Eye (tissue), 1 donor: ENCODE measurements around the gene EMP2.
"Not testable (repeated sequence)": the region's sequence is repeated elsewhere in the genome, so short reads cannot be mapped to it uniquely, and the experiment has no call there.

Source experiments
- DNase-seq: peaks from one replicate; pipeline ENCODE4 v3.0.0-alpha.2; 2015

EMP2 gene, protein sequence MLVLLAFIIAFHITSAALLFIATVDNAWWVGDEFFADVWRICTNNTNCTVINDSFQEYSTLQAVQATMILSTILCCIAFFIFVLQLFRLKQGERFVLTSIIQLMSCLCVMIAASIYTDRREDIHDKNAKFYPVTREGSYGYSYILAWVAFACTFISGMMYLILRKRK

DNA sequence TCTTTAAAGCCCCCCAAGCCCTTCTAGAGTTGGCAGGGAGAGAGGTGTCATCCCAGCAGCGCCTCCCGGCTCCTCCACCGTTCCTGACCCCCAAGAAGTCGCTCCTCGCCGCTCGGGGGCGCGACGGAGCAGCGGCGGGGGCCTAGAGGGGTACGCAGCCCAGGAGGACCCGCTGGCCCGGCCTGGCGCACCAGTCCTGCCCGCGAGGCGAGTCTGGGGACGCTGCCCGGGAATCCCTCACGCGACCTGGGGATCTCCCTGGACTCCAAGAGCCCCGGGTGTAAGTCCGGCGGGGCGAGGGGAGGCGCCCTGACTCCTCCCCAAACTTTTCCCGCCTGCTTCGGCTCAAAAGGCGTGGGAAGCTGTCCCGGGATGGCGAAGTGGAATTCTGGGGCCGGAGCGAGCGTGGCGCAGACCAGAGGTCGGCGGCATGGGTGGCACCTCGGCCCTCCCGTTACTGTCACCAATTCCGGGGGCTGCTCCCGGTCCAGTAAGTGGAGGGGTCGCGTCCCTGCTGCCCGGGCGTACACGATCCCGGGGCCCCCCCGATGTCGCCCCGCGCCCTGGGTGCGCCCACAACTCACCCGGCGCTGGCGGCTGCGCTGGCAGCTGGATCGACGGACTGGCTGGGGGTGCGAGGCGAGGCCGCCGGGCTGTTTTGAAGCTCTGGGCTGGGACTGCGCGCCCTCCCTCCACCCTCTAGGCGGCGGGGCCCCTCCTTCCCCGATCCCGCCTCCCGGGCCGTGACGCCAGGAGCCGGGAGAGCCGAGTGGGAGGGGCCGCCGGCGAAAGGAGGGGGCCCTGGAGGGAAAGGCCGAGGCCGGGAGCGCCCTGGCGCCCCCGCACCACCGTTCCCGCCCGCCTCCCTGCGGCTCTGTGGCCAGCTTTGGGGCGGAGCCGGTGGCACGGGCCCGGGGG lies at the start of gene EMP2:
Gene EMP2, minus strand, starts transcription at position 634 of the 918 bp plus-strand sequence. CDS start 32,981 bp downstream, outside the sequence.
- DNase-seq, result peak; percentile 85

DNA sequence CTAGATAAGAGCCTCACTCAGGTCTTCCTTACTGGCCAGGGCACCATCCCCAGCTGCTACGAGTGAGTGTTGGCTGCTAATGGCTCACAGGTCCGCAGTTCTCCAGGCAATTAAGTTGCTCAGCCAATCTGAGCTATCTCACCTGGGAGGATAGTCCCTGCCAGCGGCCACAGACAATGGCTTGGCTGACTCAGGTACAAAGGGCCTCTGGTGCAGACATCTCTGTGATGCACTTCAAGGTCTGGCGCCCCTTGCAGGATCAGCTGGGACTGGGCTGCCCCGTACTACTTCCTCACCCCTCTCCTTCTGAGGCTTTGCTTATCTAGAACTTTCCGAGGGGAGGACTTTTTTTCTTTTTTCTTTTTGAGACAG lies 49.2 kb upstream of the EMP2 start:
- no peak for DNase-seq

DNA sequence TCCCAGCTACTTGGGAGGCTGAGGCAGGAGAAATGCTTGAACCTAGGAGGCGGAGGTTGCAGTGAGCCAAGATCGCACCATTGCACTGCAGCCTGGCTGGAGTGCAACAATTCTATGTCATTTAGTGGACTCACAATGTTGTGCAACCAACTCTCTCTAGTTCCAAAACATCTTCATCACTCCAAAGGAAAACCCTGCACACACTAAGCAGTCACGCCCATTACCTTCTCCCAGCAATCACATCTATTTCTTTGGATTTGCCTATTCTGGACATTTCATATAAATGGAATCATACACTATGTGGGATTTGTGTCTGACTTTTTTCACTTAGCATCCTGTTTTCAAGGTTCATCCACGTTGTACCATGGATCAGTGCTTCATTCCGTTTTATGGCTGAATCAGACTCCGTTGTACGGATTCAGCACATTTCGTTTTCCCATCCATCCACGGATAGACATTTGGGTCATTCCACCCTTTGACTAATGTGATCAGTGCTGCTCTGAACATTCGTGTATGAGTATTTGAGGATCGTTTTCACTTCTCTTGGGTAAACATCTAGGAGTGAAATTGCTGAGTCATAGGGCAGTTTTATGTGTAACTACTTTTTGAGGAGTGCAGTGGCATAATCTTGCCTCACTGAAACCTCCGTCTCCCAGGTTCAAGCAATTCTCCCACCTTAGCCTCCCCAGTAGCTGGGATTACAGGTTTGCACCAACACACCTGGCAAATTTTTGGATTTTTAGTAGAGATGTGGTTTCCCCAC lies 45.4 kb upstream of the EMP2 start:
- DNase-seq, result no peak

DNA sequence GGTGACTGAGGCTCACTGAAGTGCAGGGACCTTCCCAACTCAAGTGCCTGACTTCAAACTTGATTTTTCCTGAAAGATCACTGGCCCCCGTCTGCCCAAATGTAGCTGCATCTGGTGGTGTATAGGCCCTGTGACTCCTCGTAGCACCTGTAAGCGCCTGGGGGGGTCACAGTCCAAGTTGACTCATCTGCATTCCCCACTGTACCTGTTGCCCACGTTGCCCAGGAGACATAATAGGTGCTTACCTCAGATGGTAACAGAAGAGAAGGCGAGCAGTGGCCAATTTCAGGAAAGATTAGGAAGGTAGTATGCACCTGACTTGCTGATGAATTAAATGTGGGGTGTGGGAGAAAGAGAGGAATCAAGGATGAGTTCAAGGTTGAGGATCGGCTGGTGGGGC lies 44.1 kb upstream of the EMP2 start:
- DNase-seq, result no peak

DNA sequence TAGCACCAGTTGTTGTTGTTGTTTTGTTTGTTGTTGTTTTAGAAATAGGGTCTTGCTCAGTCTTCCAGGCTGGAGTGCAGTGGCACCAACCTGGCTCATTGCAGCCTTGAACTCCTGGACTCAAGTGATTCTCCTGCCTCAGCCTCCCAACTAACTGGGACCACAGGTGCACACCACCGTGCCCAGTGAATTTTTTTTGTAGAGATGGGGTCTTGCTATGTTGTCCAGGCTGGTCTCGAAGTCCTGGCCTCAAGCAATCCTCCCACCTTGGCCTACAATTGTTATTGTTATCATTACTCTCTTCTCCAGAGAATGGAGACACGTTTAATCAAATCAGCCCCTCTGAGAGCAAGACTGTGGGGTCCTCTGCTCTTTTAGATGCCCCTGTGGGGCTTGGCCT lies 42.7 kb upstream of the EMP2 start:
- no peak for DNase-seq

DNA sequence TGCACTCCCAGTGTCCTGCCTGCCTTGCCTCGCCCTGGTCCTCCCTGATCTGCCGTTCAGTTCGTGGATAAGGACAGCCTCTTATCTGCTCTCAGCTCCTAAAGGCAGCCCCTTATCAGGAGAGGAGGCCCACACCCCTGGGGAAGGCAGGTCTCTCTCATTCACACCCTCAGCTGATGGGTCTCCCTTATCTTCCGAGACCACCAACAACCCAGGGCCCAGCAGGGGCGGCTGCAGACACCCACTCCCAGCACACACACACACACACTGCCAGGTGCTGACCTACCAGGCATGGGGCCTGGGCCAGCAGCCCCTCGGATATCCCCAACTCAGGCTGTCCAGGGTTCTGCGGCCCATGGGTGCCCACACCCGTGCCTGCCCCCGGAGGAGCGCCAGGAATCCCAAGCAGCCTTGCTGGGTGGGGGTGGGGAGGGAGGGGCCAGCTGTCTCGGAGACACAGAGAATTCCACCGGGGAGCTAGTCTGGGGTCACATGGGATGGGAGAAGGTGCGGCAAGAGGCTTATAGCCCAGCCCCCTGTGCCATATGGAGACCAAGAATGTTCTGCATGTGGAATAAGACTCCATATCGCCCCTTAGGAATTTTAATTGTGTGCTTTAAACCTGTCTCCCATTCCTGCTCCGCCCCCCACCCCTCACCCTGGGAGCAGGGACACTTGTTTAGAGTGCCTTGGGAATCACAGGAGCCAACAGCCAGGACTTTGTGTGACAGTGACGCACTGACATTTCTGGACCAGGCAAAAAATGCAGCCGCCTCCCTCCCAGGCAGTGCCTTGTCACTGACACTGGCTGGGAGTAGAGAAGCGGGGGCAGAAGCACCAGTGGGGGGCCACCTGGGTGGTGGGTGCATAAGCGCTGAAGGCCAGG lies 41.9 kb upstream of the EMP2 start:
- peak; percentile 45 for DNase-seq

DNA sequence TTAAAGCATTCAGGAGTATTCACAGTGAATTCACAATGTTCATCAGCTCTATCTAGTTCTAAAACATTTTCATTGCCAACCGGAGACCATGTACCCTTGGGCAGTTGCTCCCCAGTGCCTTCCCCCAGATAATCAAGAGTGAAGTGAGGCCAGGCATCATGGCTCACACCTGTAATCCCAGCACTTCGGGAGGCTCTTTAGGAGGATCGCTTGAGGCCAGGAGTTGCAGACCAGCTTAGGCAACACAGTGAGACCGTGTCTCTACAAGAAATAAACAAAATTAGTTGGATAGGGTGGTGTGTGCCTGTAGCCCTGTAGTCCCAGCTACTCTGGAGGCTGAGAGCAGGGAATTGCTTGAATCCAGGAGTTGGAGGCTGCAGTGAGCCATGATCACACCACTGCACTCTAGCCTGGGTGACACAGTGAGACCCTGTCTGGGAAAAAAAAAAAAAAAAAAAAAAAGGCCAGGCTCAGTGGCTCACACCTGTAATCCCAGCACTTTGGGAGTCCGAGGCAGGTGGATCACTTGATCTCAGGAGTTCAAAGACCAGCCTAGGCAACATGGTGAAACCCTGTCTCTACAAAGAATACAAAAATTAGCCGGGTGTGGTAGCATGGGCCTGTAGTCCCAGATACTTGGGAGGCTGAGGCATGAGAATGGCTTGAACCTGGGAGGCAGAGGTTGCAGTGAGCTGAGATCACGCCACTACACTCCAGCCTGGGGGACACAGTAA lies 41.0 kb upstream of the EMP2 start:
- not testable (repeated sequence) for DNase-seq

DNA sequence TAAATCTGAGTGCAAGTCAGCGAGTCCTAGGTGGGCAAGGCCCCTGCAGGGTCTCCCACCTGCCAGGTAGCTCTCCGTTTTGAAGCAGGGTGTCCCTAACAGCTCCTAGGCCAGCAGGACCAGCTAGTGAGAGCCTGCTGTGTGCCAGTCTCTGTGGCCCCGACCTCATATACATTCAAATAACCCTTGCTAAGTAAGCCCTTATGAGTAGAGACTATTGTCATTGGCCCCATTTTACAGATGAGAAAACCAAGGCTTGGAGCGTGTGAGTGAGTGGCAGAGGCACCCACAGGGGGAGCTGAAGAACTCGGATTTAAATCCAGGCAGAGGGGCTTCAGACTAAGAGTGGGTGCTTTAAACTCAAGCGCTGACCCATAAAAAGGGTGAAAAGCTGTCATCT lies 39.7 kb upstream of the EMP2 start:
- DNase-seq, result no peak

DNA sequence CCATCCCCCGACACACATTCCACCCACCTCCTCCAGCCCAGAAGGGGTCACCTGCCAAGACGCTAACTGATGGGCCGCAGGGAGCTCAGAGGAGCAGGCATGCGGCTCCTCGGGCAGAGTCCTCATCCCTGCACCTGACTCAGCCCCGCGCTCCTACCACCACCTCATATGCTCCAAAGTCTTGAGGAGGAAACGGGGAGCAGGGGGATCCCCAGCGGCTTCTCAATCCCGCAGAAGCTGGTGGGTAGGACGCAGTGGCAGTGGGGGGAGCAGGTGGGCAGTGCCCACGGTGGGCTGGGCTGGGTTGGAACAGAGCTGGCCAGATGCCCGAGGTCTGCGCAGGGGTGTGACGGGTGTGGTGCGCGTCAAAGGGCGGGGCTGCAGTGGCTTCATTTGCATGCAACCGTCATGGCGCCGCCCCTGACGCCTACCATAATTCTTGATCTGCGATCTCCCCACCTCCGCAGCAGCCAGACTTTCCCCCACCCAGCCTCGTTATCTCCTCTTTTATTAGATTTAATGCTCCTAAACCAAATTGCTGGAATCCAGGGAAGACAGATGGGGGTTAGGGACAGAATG lies 39.0 kb upstream of the EMP2 start:
- peak; percentile 56 for DNase-seq

DNA sequence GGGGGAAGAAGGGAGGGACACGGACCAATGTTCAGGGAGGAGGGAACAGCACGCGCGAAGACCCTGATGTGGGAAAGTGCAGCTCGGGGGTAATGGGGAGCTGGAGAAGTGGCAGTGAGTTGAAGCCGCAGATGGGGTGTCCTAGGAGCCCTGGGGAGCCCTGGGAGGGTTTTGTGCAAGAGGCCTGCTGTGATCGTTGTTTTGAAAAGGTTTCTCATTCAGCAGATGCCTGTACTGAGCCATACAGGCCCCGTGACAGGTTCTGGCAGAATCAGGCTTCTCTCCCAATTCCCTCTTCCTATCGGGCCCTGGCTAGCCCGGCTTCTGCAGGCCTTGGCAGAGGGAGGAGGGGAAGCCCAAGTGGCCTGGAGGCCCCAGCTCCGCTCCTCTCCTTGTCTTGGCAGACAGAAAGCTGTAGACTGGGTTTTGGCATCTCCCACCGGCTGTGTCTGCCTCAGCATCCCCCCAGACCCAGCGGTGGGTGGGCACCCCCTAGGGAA lies 38.4 kb upstream of the EMP2 start:
- DNase-seq, result no peak

DNA sequence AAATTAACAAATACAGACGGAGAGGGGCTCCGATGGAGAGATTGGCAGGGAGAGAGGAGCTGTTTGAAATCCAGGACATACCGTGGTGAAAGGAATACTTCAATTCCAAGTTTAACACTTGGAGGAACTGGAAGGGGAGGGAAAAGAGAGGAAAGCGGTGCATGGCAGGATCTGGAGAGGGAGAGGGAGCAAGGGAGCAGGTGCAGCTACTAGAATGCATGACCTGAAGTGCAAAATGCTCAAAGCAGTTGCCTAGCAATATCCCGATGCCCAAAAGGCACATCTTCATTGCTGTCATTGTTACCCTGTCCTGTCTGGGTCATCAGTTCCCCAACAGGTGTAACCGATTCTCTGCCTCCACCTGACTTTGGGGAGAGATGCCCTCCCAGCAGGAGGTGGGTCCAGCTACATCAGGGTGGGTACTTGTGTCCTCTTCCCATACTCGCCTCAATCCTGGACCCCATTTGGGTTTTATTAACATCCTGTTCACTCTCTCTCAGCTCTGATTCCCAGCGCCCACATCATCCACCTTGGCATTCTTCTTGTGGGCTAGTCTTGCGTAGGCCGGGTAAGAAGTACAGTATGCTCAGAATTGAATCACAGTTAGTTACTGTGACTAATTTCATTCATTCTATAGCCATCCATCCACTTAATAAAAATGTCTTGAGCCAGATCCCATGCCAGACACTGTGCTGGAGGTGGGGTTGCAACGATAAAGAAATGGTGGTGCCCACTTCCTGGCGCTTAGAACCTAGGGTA lies 37.4 kb upstream of the EMP2 start:
- DNase-seq, result no peak

DNA sequence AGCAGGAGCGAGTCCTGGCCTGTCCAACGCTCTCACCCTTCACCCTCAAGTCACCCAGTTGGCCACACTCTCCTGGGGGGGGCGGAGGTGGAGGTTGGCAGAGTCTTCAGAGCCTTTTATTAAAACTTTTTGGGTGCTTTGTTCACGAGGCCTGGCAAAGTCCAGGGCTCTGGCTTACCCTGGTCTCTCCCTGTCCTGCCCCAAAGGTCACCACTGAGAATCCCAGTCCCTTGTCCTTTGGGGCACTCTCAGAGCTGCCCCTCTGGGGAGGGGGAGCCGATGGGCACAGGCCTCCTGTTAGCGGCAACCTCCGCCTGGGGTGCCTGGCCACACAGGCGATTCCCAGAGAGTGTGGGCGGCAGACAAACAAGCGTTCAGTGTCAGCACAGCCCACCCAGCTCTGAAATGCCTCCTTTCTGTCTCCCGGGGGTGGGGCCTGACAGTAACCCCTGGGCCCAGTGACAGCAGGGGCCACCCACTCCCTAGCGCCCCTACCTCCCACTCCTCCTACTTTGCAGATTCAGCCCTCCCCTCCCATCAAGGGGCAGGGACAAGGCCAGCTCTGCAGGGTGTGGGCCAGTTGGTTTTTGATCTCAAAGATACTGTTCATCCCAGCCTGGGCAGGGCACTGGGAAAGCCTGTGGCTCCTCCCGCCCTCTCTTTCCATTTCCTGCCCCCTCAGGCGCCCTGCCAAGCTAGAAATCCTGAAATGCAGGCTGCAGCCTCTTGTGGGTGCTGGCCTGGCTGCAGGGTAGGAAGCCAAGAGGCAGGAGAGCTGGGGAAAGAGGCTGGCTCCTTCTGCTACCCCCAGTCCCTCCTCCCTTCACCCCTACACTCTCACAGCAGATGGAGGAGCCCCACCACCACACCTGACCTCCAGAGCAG lies 36.6 kb upstream of the EMP2 start:
- DNase-seq, result peak; percentile 68

DNA sequence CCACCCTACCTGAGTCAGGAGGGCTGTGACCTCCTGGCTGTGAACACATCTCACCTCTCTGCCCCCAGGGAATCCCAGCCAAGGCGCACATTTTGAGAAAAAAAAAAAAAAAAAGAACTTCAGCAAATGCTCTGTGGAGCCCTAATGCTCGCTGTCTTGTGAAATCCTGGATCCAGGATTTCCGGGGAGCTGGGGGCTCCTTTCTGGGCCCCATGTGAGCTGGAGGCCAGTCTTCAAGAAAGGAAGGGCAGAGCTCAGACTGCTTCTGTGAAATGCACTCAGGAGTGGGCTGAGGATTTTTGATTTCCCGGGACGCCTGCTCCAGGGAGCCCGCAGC lies 36.0 kb upstream of the EMP2 start:
- no peak for DNase-seq

DNA sequence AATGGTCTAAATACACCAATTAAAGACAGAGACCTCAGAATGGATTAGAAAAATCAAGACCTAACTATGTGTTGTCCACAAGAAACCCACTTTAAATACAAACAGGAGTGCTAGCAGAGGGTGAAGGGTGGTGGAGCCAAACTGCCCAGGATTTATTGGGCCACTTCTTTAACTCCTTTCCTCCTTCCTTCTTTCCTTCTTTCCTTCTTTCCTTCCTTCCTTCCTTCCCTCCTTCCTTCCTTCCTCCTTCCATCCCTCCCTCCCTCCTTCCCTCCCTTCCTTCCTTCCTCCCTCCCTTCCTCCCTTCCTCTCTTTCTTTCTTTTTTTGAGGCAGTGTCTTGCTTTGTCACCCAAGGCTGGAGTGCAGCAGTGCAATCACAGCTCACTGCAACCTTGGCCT lies 34.3 kb upstream of the EMP2 start:
- no peak for DNase-seq

DNA sequence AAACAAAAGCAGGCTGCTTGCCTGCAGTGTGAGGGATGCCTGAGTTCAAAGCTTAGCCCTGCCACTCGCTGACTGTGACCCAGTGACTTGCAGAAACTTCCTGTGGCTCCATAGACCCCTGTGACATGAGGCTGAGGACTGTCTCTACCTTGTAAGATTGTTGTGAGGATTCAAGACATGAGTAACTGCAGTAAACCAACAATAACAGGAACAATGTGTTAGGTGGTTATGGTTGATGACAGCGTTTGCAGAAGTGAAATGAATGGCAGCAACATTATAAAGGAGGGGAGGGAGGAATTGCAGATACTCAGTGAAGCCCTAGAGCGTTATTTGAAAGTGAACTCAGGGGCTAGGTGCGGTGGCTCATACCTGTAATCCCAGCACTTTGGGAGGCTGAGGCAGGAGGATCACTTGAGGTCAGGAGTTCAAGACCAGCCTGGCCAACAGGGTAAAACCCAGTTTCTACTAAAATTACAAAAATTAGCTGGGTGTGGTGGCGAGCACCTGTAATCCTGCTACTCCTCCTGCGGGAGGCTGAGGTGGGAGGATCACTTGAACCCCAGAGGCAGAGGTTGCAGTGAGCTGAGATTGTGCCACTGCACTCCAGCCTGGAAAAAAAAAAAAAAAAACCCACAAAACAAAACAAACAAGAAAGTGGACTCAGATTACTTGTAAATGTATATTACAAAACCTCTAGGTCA lies 33.5 kb upstream of the EMP2 start:
- DNase-seq, result no peak

DNA sequence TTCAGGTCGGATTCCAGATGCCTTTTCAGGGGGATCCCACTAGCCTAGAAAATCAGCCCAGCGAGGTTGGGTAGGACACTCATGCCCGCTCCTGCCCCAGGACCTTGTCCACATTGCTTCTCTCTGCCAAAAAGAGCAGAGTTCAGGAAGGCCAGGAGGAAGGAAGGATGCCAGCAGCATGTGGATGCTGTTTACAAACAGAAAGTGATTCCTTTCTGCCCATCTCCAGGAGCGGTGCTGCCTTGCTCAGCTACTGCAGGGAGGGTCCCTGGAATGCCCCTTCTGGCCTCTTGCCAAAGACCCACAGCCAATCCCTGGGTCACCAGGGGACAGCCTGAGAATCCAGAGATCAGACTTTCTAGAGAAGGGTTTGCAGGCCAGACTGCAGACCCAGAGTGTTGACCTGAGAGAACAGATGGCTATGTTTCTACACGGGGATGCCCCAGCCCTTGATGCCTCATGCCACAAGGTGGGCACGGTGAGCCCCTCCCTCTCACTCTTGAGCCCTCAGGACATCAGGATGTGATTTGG lies 32.3 kb upstream of the EMP2 start:
- no peak for DNase-seq

DNA sequence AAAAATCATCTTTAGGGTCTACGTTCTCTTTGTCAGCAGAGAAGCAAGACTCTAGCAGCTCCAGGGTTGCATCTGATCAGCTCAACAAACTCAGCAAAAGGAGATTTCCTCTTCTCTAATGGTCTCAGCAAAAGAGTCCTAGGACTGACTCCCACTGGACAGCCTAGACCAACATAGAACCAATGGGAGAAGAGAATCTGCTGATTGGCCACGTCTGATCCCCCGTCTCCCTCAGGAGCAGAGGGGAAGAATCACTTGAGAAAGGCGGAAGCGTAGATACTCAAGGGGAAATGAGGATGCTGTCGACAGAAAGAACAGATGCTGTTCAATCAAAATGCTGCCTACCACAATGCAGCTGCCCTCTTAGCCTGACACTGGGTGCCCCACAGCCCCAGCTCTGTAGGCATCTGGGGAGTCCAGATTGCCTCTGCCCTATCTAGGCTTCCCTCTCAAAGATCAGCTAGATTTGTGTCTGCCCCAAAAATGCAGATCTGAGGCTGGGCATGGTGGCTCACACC lies 31.5 kb upstream of the EMP2 start:
- no peak for DNase-seq

DNA sequence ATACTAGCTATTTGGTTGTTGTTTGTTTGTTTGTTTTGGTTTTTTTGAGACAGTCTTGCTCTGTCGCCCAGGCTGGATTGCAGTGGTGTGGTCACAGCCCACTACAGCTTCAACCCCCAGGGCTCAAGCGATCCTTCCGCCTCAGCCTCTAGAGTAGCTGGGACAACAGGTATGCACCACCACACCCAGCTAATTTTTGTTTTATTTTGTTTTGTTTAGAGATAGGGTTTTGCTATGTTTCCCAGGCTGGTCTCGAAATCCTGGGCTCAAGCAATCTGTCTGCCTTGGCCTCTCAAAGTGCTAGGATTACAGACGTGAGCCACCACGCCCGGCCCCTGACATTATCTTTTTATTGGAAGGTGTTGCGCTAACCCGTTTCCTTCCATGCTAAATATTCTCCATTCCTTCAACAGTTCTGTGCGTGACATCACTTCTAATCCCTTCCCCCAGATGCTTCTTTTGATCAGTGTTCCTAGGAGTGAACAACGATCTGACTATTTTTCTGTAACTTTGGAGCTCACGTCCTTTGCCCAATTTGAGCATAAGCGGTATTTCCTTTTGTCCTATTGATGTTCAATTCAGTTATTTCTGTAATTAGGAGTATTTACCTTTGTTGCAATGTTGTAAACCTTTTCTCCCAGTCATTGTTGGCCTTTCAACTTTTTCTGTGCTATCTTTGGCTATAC lies 30.2 kb upstream of the EMP2 start:
- no peak for DNase-seq
